H54 (cell line): ENCODE measurements around the gene NBPF20.
"Not testable (repeated sequence)": the region's sequence is repeated elsewhere in the genome, so short reads cannot be mapped to it uniquely, and the experiment has no call there.

ENCODE experiments used
- DNase-seq: peaks from one replicate; pipeline ENCODE4 v3.0.0; 2011; ENCODE audit warnings: low spot score, mixed read lengths; ENCODE audit not compliant: insufficient read length
- FAIRE-seq: peaks from 3 replicates; lab custom pipeline; 2011; peaks lifted over from hg19 to GRCh38; lab: Jason Lieb, UNC
- POLR2A ChIP-seq: IDR thresholded peaks from 2 replicates; pipeline ENCODE4 v1.6.1; 2011; ENCODE audit warnings: low read depth, mild to moderate bottlenecking, low read length

NBPF20 gene

GRCh38 chr1:145425436-145426029 is at the start of gene NBPF20:
Gene NBPF20 (minus strand): TSS chr1:145425603. CDS start chr1:145405272, 20,331 bp downstream.
- DNase-seq (peak; percentile 75), FAIRE-seq (no peak)
- peak; percentile 72 for TF ChIP-seq POLR2A

GRCh38 chr1:145474837-145475368 is 49.5 kb upstream of the NBPF20 start:
- FAIRE-seq, DNase-seq: not testable (repeated sequence)

- DNase-seq, FAIRE-seq: not testable (repeated sequence)
These were observed 47.3 kb upstream of the NBPF20 start for GRCh38 chr1:145472731-145473130.

GRCh38 chr1:145471365-145471764 is 46.0 kb upstream of the NBPF20 start:
- FAIRE-seq, DNase-seq: not testable (repeated sequence)

- DNase-seq: peak; percentile 23
- FAIRE-seq: not testable (repeated sequence)
- TF ChIP-seq POLR2A: peak; percentile 87
These were observed 40.2 kb upstream of the NBPF20 start for GRCh38 chr1:145465405-145466144.

GRCh38 chr1:145464708-145465336 is 39.4 kb upstream of the NBPF20 start:
- not testable (repeated sequence) for DNase-seq, FAIRE-seq

- not testable (repeated sequence) for FAIRE-seq, DNase-seq
These were observed 38.6 kb upstream of the NBPF20 start for GRCh38 chr1:145464017-145464416.

GRCh38 chr1:145460684-145461083 is 35.3 kb upstream of the NBPF20 start:
- FAIRE-seq, DNase-seq: not testable (repeated sequence)

- FAIRE-seq: not testable (repeated sequence)
These were observed 34.6 kb upstream of the NBPF20 start for GRCh38 chr1:145460048-145460447.

GRCh38 chr1:145459591-145459990 is 34.2 kb upstream of the NBPF20 start:
- not testable (repeated sequence) for DNase-seq, FAIRE-seq

More at GRCh38 chr1:145460048-145460447, 34.6 kb upstream of the NBPF20 start:
- not testable (repeated sequence) for DNase-seq

- not testable (repeated sequence) for FAIRE-seq, DNase-seq
These were observed 33.7 kb upstream of the NBPF20 start for GRCh38 chr1:145459063-145459462.

GRCh38 chr1:145454824-145455177 is 29.4 kb upstream of the NBPF20 start:
- not testable (repeated sequence) for DNase-seq

GRCh38 chr1:145453873-145454823 is 28.7 kb upstream of the NBPF20 start:
- not testable (repeated sequence) for DNase-seq

More at GRCh38 chr1:145454824-145455177, 29.4 kb upstream of the NBPF20 start:
- not testable (repeated sequence) for FAIRE-seq

GRCh38 chr1:145452506-145452905 is 27.1 kb upstream of the NBPF20 start:
- DNase-seq, FAIRE-seq: not testable (repeated sequence)

More at GRCh38 chr1:145453873-145454823, 28.7 kb upstream of the NBPF20 start:
- FAIRE-seq: not testable (repeated sequence)

GRCh38 chr1:145451914-145452313 is 26.5 kb upstream of the NBPF20 start:
- not testable (repeated sequence) for DNase-seq

GRCh38 chr1:145445219-145445618 is 19.8 kb upstream of the NBPF20 start:
- not testable (repeated sequence) for FAIRE-seq, DNase-seq

More at GRCh38 chr1:145451914-145452313, 26.5 kb upstream of the NBPF20 start:
- FAIRE-seq: not testable (repeated sequence)

- FAIRE-seq, DNase-seq: not testable (repeated sequence)
These were observed 16.9 kb upstream of the NBPF20 start for GRCh38 chr1:145442340-145442739.

- FAIRE-seq: not testable (repeated sequence)
These were observed 6.2 kb upstream of the NBPF20 start for GRCh38 chr1:145431363-145432256.

More at GRCh38 chr1:145431363-145432256, 6.2 kb upstream of the NBPF20 start:
- not testable (repeated sequence) for DNase-seq
